ENCODE results near the gene DOCK2.
A peak's percentile ranks its signal among the peaks of the same experiment; 100 is the strongest.

Gene DOCK2

DNA sequence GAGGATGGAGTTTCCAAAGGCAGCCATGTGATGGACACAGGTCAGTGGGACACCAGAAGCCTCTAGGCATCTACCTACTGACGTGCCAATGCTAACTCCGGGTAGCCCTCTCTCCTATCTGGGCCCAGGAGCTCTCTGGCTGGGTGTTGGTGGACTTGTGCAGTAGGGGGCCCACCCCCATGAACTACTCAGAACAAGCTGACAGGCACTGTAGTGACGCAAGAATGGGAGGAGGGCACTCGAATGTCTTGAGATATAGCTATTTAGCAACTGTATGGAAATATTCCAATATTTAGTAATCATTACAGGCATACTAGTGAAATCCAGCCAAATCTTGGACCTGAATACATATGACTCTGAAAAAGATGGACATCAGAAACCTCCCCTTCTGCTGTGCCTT, 5.7 kb upstream of the DOCK2 start:
- Histone ChIP-seq H3K9me3 (no peaks in the 10 kb centered on the region), H3K36me3 (no peaks in the 10 kb centered on the region), H3K4me3 (ENCODE audit: low read depth in 1 of 2, low read length in 1 of 2) (no peak overlapping the region), H3K27me3 (no peaks in the 10 kb centered on the region), H3K27ac (no peak overlapping the region), H3K4me1 (ENCODE audit: control insufficient read depth in 1 of 2, insufficient read depth in 1 of 2, low read depth in 1 of 2, low read length in 1 of 2) (peaks cover 1 to 3% of the 10 kb centered on the region in 2 experiments)
- TF ChIP-seq, protein P1, sequence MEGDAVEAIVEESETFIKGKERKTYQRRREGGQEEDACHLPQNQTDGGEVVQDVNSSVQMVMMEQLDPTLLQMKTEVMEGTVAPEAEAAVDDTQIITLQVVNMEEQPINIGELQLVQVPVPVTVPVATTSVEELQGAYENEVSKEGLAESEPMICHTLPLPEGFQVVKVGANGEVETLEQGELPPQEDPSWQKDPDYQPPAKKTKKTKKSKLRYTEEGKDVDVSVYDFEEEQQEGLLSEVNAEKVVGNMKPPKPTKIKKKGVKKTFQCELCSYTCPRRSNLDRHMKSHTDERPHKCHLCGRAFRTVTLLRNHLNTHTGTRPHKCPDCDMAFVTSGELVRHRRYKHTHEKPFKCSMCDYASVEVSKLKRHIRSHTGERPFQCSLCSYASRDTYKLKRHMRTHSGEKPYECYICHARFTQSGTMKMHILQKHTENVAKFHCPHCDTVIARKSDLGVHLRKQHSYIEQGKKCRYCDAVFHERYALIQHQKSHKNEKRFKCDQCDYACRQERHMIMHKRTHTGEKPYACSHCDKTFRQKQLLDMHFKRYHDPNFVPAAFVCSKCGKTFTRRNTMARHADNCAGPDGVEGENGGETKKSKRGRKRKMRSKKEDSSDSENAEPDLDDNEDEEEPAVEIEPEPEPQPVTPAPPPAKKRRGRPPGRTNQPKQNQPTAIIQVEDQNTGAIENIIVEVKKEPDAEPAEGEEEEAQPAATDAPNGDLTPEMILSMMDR (IDR thresholded peaks at IDR 0.05) = no peak

- Histone ChIP-seq H3K9me3 (no peaks in the 10 kb centered on the region), H3K36me3 (no peaks in the 10 kb centered on the region), H3K4me1 (ENCODE audit: control insufficient read depth in 1 of 2, insufficient read depth in 1 of 2, low read depth in 1 of 2, low read length in 1 of 2) (peaks cover 10 to 12% of the 10 kb centered on the region in 2 experiments), H3K4me3 (ENCODE audit: low read depth in 1 of 2, low read length in 1 of 2) (no peak overlapping the region), H3K27me3 (no peaks in the 10 kb centered on the region), H3K27ac (no peak overlapping the region)
- TF ChIP-seq, protein P1 (IDR thresholded peaks at IDR 0.05) = no peak
These were observed 4.1 kb upstream of the DOCK2 start for GRCh38 chr5:169632946-169633345.

DNA sequence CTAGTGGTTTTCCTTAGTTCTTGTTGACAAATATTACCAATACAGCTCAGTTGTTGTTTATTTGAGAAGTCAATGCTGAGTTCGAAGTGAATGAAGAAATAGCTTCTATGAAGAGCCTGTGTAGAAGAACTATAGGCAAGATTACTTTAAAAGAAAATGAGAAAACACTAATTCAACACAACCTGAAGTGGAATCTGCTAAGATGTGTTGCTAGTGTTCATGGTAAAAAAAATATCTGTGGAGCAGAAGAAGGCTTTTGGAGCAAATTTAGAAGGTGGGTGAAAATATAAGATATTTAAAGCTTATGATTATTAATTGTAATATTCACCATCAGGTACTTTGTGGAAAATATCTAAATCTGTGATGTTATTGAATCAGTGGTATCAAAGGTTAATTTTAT, 2.5 kb upstream of the DOCK2 start:
- Histone ChIP-seq H3K36me3 (peaks cover under 1% of the 10 kb centered on the region), H3K27ac (no peak overlapping the region), H3K4me3 (ENCODE audit: low read depth in 1 of 2, low read length in 1 of 2) (no peak overlapping the region), H3K9me3 (no peaks in the 10 kb centered on the region), H3K4me1 (ENCODE audit: control insufficient read depth in 1 of 2, insufficient read depth in 1 of 2, low read depth in 1 of 2, low read length in 1 of 2) (peaks cover 27 to 28% of the 10 kb centered on the region in 2 experiments), H3K27me3 (no peaks in the 10 kb centered on the region)
- TF ChIP-seq, protein P1 (IDR thresholded peaks at IDR 0.05) = no peak

- no peak overlapping the region for H3K27ac ChIP-seq
These were observed 1.1 kb upstream of the DOCK2 start for GRCh38 chr5:169635936-169636335.

DNA sequence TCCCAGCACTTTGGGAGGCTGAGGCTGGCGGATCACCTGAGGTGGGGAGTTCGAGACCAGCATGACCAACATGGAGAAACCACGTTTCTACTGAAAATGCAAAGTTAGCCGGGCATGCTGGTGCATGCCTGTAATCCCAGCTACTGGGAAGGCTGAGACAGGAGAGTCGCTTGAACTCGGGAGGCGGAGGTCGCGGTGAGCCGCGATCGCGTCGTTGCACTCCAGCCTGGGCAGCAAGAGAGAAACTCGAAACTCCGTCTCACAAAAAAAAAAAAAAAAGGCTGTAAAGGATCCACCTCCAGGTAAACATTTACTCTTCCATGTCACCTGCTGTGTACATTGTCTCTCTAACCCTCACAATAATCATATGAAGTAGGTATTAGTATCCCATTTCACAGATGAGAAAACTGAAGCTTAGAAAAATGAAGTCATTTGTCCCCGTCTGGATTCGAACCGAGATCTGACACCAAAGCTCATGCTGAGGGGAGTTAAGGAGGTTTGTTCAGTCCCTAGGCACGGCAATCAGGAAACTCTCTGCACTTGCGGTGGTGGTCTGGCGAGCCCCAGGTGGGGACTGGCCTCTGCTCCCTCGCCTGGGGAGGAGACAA, 494 bp upstream of the DOCK2 start:
- peak overlapping the region; percentile 97 for H3K27ac ChIP-seq
- no peaks in the 10 kb centered on the region for H3K27me3 ChIP-seq
- H3K4me3 ChIP-seq (ENCODE audit: low read depth in 1 of 2, low read length in 1 of 2) = peak overlapping the region; percentile 78 to 96
- peaks cover 46 to 47% of the 10 kb centered on the region in 2 experiments for H3K4me1 ChIP-seq (ENCODE audit: control insufficient read depth in 1 of 2, insufficient read depth in 1 of 2, low read depth in 1 of 2, low read length in 1 of 2)
- no peaks in the 10 kb centered on the region for H3K9me3 ChIP-seq
- TF ChIP-seq, protein P1 (IDR thresholded peaks at IDR 0.05) = no peak
- peaks cover 14% of the 10 kb centered on the region for H3K36me3 ChIP-seq

More at GRCh38 chr5:169635936-169636335, 1.1 kb upstream of the DOCK2 start:
- H3K27me3 ChIP-seq = no peaks in the 10 kb centered on the region
- no peak overlapping the region for H3K4me3 ChIP-seq (ENCODE audit: low read depth in 1 of 2, low read length in 1 of 2)
- TF ChIP-seq, protein P1 (IDR thresholded peaks at IDR 0.05) = no peak
- no peaks in the 10 kb centered on the region for H3K9me3 ChIP-seq
- peaks cover 11% of the 10 kb centered on the region for H3K36me3 ChIP-seq
- peaks cover 40 to 41% of the 10 kb centered on the region in 2 experiments for H3K4me1 ChIP-seq (ENCODE audit: control insufficient read depth in 1 of 2, insufficient read depth in 1 of 2, low read depth in 1 of 2, low read length in 1 of 2)
